ENCODE results near the gene TRIM9.

Gene TRIM9

DNA sequence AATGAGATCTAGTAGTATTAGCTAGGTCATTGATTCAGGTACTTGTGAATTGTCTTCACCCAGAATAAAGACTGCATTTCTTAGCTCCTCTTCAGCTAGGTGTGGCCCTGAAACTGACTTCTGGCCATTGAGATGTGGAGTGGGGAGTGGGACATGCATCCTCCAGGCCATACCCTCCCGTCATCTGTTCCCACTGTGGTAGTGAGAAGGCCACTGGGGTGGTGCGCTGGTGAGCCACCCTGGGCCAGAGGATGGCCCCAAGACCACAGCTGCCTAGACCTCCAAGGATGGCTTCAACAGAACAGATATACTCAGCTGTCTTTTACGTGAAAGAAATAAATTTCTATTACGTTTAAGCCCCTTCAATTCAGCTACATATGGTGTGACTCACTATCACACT is 36.5 kb downstream of the TRIM9 start:
- no peak for DNase-seq

DNA sequence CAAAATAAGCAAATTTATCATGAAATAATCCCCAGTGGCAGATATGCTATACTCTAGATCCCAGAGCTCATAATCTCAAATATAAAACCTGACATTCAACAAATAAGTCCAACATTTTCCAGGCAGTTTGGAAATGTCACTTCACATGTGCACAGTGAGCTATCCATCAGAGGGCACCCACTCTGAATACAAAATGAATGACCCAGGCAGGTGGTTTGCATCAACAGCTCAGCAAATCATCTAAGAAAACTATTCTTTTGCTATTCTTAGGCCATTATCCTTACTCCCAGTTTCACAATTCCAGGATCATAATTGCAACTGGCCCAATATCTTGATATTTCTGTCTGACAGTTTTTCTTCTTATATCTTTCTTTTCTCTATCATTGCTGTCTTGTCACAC is 38.5 kb downstream of the TRIM9 start:
- no peak for DNase-seq

DNA sequence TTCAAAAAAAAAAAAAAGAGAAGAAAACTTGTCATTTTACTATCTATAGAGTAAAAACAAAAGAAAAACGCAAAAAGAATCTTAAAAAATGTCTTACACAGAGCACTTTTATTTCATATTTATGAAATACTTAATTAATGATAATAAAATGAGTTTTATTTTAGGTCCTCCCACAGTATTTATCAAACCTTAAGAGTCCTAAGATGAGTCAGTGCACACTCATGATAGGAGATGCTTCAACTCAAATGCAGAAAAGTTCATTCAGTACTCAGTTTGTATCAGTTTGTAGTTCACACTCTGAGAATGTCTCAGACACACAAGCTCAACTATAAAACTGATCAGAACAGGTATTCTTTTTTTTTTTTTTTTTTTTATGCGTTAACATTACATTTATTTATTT is 41.7 kb downstream of the TRIM9 start:
- no peak for DNase-seq

DNA sequence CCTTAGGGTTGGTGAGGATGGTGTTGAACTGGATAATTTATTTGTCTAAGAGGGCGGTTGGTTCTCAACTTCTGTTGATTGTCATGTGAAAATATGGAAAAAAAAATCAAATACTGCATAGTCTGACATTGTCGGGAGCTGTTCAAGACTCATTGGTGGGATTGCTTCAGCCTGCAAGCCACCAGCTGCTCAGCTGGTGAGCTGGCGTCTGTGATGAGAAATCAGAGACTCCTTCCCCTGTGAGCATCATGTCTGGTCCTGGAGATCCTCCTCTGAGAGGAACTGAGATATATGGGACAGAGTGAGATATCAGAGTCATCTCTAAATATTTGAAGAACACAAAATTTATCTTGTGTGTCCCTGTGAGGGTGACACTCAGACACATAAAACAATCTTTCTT is 49.9 kb downstream of the TRIM9 start:
- no peak for DNase-seq

DNA sequence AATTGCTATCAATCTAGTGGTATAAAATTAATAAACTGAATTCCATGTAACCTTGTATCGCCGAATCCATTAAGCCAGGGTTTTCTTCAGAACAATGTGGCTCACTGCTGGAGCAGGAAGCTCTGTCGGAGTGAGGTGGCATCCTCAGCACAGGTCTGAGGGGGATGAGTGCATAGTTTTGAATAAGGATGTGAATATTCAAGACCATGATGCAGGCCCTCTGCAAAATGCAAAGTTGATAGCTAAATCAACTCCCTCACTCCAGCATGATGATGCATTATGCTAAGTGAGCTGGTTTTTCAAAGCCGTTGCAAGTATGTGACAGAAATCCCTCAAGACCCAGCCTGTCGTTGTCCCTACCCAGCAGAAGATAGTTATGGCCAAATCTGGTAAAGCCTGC is 53.0 kb downstream of the TRIM9 start:
- no peak for DNase-seq

DNA sequence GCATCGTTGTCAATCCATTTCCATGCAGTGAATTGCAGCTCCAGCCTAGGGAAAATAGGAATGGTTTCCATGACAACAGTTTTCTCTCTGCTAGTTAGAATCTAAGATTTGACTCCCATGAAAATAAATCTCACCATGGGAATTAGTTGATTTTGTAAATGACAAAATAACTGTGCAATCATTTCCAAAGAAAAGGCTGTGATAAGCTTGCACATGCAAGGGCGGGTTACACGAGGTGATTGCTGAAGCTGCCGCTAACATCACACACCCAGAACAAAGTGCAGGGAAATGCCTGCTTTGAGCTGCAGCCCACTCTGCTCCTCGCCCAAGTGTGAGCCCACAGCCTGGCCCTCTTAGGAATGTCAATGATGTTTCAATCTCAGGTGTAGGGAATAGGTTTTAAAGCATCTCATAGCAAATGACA is 53.8 kb downstream of the TRIM9 start:
- peak in 2 of 58 donors; percentile 17 to 27 for DNase-seq

DNA sequence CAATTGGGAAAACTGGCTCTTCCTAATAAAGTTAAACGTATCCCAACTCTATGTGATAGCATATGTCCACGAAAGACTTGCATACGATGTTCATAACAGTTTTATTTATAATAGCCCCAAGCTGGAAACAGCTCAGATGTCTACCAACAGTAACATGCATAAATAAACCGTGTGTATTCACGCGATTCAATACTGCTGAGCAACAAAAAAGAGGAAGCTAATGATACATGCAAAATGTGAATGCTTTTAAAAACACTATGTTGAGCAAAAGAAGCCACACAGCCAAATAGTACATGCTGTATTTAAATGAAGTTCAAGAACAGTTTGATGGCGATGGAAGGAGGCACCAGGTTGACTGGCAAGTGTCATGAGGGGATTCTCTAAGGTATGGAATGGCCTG is 55.7 kb downstream of the TRIM9 start:
- no peak for DNase-seq

DNA sequence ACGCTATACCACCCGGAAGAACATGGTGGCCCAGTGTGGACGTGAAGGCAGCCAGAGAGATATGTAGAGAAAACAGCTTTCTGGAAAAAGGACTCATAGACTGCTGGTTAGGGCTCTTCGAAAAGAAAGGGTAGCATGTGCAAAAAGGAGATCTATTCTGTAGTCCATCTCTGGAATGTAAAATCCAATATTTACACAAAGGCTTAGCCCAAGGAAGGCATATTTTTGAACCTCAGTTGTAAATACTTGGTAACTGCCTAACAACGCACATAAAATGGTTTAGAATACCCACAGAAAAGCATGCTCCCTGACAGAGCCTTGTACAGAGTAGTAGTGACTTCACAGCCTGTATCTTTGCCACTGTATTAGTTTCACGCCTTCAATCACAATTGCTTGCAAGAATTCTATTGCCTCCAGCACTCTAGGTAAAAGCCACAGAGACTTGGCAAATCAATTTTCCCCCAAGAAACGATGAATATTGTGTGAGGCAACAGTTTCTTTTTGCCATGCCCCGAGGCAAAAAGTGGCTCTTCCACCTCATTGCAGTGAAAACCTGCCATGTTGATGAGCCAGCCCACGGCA is 59.2 kb downstream of the TRIM9 start:
- DNase-seq, result no peak

DNA sequence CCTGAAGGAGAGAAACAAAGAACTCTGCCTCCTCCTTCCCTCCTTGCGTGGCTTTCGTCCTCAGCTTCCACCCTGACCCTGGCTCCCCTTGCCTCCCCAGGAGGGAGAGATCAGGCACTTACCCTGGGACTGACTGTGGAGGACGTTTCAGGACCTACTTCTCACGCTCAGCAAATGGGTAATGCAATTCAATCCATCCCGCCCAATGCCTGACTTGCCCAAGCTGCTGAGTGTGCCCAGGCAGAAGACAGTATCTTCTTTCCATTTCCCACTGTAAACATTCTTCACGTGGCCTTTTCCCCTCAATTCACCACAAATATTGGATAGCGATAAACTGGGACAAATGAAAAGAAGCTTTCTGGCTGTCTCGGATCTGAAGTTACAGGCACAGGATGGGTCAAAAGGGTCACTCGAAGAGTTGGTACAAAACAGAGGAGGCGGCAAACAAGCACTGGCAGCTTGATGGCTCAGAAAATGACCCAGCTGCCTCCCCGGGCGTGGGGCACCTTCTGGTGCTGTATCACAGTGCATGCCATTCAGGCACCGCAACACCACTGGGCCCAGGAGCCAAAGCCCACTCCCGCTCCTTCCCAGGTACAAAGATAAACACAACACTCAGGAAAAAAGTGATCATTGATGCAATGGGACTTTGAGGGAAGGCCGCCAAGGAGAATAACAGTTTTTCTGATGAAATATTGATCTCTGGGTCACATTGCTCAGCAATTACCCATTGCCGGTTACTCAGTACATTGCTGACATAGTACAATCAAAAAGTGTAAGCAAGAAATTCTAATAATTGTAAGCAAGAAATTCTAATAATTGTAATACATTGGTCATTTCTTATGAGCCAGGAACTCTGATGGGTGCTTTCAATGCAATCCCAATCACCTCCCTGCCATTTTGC is 65.8 kb downstream of the TRIM9 start:
- peak in 3 of 58 donors; percentile 27 to 54 (median 41) for DNase-seq

DNA sequence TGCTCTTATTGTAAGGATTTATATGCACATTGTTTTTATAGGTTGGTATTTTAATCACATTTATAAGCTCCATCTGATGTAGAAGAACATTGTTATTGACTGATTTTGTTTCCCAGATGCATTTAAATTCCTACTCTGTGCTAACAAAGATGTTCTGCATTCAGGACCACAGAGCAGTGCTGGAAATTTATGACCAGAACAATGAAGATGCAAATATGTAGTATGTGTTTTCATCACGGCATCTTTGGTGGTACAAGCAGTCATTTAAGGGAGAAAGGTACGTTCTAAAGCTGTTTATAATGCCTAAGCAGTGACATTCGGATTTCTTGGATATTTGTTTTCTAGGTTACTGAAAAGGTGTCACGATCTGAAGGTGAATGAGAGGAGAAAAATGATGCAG is 66.5 kb downstream of the TRIM9 start:
- no peak for DNase-seq

DNA sequence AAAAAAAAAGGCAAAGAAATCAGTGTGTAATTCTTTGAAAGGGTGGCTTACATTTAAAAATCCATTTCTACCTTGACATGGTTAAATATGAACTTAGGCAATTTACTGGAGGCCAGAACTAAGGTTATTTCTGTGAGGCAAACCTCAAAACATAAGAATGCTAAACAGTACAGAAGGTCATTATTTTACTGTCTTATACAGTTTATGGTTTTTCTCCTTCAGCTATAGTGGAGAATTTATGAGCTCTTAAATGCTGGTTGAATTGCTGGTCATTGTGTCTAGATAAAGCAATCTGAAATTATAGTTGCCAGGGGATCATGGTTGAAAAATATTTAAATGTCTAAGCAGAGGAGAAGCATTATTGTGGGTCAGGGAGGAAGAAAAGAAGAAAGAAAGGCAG is 70.5 kb downstream of the TRIM9 start:
- no peak for DNase-seq

DNA sequence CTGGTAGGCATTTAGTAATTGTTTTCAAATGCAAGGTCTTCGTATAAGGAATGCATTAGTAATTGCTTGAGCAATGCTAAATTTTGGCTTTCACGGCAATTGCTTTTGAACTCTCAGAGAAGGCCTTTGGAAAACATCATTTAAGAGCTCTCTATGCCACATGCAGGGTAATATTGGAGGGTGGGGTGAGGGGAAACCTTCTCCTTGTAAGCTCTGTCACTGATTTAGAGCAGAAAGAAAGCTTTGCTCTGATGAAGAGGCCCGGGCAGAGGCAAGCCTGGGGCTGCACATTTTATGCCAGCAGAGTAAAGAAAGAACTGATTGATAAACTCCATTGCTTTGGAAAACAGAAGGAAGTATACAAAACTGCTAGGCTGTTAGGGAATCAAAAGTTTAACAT is 70.9 kb downstream of the TRIM9 start:
- peak in 42 of 58 donors; percentile 9 to 87 (median 51) for DNase-seq

DNA sequence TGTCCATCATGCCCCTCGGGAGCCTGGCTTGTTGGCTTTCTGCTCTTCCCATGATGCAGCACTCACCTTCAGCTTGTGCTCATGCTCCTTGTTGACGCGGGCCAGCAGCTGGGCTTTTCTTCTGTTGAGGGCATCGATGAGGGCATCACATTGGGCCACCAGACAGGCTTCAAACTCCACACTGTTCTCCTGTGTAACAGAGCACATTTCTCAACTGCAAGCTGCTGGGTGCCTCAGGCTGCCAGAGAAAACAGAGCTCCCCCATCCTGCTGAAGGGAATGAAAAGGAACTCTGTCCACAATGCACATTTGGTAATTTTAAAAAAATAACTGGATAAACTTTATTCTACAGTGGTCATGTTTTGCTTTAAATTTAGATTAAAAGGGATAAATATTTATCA is 72.1 kb downstream of the TRIM9 start:
- peak in 29 of 58 donors; percentile 21 to 70 (median 40) for DNase-seq

DNA sequence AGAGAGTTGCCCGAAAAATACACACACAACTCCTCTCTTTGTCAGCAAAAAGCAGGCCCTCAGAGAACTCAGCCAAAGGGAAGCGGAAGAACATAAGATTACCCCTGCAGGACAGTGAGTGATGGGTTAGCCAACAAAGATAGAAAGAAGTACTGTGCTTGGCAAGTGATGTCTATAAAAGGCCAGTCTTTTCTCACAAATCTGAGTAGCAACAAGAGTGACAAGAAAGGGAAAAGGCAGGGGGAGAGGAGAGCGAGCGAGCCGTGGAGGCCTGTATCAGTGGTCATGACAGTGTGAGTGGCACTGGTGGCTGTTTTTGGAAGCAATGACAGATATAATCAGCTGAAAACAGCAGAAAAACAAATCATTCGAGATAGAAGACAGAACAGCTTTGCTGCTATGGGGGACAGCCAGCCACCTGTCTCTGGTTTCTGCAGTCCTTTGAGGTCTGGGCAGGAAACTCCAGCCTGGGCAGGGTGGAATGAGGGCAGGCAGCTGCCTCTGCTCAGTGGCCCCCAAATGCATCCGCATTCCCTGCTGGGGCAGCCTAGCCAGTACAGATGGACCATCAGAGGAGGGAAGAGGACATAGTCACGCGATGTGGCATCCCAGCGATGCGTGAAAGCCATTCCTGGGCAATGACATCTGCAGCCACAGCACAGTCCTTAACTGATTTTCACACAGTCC is 74.7 kb downstream of the TRIM9 start:
- DNase-seq, result peak in 34 of 58 donors; percentile 21 to 75 (median 38)

DNA sequence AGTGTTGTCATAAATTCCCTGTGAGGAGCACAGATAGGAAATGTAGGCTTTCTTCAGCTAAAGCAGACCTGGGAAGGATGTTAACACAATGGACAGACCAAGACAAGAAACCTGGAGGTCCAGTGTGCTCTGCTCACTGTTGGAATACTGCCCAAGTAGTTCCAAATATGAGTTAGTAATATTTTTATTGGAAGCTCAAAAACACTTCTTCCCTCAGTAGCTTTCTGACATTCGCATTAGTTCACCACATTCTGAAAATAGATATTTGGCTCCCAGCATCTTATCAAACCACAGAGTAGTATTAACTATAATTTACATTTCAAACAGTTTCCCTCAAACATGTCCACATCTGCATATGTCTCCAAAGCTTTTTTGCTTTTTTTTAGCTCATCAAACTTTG is 75.8 kb downstream of the TRIM9 start:
- DNase-seq, result no peak

DNA sequence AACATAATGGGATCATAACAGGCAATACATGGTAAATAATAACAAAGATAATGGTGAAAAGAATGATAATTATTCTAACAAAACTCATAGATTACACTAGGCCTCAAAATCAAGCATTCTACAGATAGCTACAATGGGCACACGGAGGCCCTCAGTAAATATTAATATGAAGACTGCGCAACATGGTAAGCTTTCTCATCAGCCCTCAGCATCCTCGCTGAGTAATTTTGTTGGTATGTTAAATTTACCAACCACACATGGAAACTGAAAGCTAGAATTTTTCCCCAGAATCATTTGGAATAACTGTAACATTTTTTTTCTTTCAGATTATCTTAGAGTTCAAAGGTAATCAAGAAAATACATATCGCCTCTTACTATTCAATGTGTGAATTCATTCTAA is 76.4 kb downstream of the TRIM9 start:
- no peak for DNase-seq

DNA sequence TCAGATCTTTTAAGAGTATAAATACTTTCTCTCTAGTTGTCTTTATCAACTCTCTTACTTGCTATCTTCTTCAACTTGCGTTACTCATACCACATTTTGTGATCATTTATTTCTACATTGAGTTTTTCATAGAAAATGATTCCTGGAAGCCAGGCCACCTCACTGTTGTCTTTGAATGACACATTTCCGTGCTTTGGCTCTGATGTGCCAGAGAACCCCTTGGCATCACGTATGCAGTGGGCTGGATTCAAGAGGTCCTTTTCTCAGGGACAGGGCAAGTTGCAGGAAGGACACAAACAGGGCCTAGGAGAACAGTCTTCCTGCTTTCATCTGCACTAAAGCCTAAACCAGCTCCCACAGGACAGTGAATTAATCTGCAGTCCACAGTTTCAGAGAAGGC is 80.3 kb downstream of the TRIM9 start:
- DNase-seq, result no peak

DNA sequence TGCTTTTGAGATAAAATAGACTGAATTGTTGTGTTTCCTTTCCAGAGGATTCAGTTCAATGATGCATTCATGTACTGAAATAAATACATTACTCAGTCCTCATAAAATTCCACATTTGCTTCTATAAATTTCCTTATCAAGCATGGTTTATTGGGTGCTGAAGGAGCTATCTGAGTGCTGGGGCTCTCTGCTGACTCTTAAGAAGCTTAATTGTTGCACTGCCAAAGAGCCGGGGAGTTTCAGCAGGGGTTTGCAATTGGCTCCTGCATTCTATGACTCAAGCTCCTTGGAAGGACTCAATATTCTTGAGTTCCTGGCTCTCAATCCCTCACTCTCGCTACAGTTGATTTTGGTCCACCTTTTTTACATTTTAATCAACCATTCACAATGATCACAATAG is 80.8 kb downstream of the TRIM9 start:
- DNase-seq, result peak in 28 of 58 donors; percentile 14 to 83 (median 38)

DNA sequence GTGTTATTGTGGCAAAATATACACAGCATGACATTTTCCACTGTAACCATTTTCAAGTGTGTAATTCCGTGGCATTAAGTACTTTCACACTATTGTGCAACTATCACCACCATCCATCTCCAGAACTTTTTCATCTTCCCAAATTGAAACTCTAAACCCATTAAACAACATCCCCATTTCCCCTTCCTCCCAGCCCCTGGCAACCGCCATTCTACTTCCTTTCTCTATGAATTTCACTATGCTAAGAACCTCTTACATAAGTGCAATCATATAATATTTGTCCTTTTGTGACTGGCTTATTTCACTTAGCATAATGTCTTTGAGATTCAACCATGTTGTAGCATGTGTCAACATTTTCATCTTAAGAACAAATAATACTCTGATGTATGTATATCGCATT is 82.8 kb downstream of the TRIM9 start:
- no peak for DNase-seq

DNA sequence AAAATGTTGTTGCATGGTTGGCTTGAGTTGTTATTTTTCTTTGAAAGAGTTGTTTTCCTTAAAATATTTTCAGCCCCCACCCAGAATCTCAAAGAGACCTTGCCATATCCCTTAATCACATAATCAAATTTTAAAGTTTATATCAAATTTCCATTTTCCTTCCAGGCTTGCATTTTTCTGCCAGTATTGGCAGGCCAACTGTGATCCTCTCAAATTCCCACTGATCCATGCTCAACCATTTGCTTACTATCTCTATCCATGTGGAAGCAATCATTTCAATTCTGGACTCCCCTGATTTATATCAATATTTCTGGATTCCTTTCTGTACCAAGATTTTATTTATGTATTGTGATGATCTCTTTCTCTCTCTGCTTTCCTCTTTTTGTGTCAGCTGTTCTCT is 86.5 kb downstream of the TRIM9 start:
- DNase-seq, result no peak

DNA sequence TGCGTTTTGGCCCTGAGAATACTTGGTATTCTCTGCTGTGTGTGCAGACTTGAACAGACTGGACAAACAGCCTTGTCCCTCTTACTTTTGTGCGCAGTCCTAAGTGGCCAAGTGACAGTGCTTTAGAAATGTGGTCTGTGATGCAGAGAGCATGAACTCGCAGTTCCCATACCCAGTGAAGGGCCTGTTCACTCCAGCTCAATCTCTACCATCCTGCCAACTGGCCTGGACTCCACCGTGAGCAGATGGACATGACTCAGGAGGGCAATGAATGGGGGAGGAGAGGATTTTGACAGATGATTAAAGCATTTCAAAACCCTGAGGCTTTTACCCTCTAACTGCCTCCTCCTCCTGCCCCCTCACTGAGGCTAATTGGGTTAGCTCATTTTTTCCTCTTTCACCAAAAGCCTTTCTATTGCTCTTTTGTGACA is 88.1 kb downstream of the TRIM9 start:
- DNase-seq, result peak in 51 of 58 donors; percentile 12 to 93 (median 70)

DNA sequence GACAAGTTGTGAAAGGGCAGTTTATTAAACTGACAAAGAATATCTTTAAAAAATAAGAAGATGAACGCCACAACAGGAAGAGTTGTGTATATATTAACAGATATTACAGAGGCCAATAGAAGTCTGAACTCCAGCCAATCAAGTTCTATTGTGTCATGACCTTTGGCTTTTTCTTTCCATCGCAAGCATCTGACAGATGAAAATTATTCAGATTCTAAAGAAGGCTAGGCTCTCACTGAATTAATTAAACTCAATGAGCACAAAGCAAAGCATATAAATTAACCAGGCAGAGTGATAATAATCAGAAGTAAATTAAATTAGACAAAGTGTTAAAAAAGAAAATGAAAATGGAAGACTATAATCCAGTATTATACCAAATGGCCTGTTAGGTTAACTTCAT is 88.6 kb downstream of the TRIM9 start:
- no peak for DNase-seq

All from anterior cingulate cortex (tissue), 58 donors.